ENCODE measurements around the gene STX17.

DNA sequence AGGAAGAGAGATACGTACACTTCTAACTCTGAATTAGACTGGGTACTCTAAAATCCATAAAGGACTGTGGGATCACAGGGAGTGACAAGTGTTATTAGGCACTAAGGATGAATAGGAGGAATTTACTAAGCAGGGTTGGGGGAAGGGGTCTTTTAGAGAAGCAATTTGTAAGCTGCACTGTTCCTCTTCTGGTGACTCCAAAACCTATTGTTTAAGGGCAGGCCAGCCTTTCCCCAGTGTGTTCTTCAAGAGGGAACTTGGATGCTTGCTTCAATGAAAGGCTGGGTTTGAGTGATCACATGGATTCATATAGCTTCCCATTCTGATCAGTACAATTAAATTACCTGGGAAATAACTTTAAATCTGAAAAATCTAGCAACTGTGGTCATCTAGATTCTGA lies 71.8 kb downstream of the STX17 start:
- TF ChIP-seq, protein P1, sequence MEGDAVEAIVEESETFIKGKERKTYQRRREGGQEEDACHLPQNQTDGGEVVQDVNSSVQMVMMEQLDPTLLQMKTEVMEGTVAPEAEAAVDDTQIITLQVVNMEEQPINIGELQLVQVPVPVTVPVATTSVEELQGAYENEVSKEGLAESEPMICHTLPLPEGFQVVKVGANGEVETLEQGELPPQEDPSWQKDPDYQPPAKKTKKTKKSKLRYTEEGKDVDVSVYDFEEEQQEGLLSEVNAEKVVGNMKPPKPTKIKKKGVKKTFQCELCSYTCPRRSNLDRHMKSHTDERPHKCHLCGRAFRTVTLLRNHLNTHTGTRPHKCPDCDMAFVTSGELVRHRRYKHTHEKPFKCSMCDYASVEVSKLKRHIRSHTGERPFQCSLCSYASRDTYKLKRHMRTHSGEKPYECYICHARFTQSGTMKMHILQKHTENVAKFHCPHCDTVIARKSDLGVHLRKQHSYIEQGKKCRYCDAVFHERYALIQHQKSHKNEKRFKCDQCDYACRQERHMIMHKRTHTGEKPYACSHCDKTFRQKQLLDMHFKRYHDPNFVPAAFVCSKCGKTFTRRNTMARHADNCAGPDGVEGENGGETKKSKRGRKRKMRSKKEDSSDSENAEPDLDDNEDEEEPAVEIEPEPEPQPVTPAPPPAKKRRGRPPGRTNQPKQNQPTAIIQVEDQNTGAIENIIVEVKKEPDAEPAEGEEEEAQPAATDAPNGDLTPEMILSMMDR (conservative IDR thresholded peaks at IDR 0.05; ENCODE audit: low read length) = no peak
- TF ChIP-seq EZH2phosphoT487 (IDR thresholded peaks at IDR 0.05; ENCODE audit: borderline replicate concordance) = no peak

Measured in Loucy (cell line).